HG03469 (cell line): ENCODE results near the gene EMC9.

Source experiments
- ATAC-seq: cut with Tn5 transposase; IDR thresholded peaks from one replicate; pipeline ENCODE4 v1.9.1; 2021; ENCODE audit warnings: mild to moderate bottlenecking, moderate library complexity, moderate number of reproducible peaks; ENCODE audit not compliant: unreplicated experiment

EMC9 gene

GRCh38 chr14:24092505-24093206, 48.7 kb downstream of the EMC9 start:
- no peak for ATAC-seq

- ATAC-seq = no peak
Observed at GRCh38 chr14:24092110-24092504, 49.3 kb downstream of the EMC9 start.

DNA sequence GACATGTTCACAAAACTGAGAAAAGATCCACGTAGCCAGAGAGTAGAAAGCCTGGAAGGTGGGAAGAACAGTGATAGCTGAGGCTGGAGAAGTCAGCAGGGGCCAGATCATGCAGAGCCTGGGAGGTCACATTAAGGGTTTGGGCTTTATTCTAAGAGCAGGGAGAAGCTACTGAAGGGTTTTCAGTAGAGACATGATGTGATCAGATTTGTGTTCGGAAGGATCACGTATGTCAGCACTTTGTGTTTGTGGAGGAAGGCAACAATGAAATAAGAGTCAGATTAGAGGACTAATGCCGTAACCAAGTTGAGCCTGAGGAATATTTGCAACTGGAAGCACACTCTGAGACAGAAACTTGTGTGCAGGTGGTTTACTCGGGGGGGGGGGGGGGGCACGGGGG, 51.5 kb downstream of the EMC9 start:
- no peak for ATAC-seq
